SU-DHL-6 (cell line): ENCODE measurements around the gene RASGRP2.

ENCODE experiments used
- CTCF ChIP-seq: fragments of 200-600 bp; sonication (generic); IDR thresholded peaks from one replicate; pipeline ENCODE4 v1.5.1; 2017; ENCODE audit warnings: antibody characterized with exemption, mild to moderate bottlenecking, low read length, moderate library complexity; ENCODE audit not compliant: insufficient read depth, poor library complexity, severe bottlenecking
- EZH2phosphoT487 ChIP-seq: fragments of 200-600 bp; sonication (generic), shearing (Covaris generic); conservative IDR thresholded peaks from 2 replicates; pipeline ENCODE4 v1.6.1; 2018; ENCODE audit warnings: mild to moderate bottlenecking, antibody characterized with exemption, low read length, moderate library complexity, mixed read lengths

- no peak for TF ChIP-seq CTCF
- no peak for TF ChIP-seq EZH2phosphoT487
Measured at GRCh38 chr11:64753380-64754123, 9.6 kb upstream of the RASGRP2 start.
